ENCODE measurements around the gene AMOTL2. TPM values are rescaled to one million over a fixed set of nuclear protein-coding genes. Genes with fewer than 3 reads are reported as not detected.

The AMOTL2 gene
- total RNA-seq, 1 donor from 2014 or later = not detected

DNA sequence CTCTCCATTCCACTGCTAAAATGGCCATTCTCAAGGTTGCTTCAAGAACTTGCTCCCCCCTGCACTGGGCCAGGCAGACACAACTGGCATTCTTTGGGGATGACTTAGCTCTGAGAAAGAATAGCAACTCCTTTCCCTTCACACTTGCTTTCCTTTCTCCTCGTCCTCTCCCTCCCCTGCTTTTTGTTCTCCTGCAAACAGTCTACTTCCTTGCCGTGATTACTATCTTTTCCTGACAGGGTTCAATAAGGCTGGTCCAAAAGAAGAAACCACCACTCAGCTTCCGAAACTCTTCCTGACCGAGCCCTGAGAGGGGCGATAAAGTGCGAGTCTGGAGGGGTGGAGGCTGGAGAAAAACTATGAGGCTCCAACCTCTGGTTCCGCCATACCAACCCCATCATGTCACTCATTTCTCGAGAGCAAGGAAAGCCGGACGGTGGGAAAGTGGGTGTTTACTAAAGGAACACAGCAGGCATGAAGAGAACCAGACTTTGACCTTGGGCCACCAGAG, 5.0 kb downstream of the AMOTL2 start:
- ATAC-seq (ENCODE audit: low read depth) (no peak), DNase-seq (no peak)
- TF ChIP-seq, protein P1, sequence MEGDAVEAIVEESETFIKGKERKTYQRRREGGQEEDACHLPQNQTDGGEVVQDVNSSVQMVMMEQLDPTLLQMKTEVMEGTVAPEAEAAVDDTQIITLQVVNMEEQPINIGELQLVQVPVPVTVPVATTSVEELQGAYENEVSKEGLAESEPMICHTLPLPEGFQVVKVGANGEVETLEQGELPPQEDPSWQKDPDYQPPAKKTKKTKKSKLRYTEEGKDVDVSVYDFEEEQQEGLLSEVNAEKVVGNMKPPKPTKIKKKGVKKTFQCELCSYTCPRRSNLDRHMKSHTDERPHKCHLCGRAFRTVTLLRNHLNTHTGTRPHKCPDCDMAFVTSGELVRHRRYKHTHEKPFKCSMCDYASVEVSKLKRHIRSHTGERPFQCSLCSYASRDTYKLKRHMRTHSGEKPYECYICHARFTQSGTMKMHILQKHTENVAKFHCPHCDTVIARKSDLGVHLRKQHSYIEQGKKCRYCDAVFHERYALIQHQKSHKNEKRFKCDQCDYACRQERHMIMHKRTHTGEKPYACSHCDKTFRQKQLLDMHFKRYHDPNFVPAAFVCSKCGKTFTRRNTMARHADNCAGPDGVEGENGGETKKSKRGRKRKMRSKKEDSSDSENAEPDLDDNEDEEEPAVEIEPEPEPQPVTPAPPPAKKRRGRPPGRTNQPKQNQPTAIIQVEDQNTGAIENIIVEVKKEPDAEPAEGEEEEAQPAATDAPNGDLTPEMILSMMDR (IDR thresholded peaks at IDR 0.05) = no peak
- POLR2A ChIA-PET = no interaction called here
- CTCF ChIA-PET = no interaction called here
- intact Hi-C loops (cut with micrococcal nuclease) = no loop called here
- H3K4me3 Mint-ChIP-seq = no peak overlapping the region
- peaks cover 31% of the 10 kb centered on the region for H3K27me3 Mint-ChIP-seq
- H3K27ac Mint-ChIP-seq = no peak overlapping the region
- no peaks in the 10 kb centered on the region for H3K9me3 Mint-ChIP-seq
- no peaks in the 10 kb centered on the region for H3K36me3 Mint-ChIP-seq (ENCODE audit: low read depth)
- H3K4me1 Mint-ChIP-seq = peaks cover 8% of the 10 kb centered on the region

DNA sequence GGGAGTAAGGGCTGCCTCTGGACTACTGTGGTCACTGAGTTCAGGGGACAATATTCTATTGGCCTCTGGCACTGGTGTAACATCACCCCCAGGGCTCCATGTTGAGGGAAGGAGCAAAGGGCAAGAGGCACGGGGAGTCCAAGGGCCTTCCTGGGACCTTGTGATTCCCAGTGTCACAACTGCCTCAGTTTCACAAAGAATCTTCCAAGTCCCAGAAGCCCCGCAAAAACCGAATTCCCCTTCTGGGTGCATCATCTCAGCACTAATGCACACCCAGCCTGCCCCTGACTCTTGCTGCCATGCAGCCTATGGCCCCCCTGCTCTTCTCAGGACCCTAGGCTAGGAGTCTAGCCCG, 5.5 kb downstream of the AMOTL2 start:
- no peak for ATAC-seq (ENCODE audit: low read depth)
- intact Hi-C loops (cut with micrococcal nuclease) = no loop called here
- H3K27ac Mint-ChIP-seq = no peak overlapping the region
- no peak for DNase-seq
- H3K9me3 Mint-ChIP-seq = no peaks in the 10 kb centered on the region
- H3K36me3 Mint-ChIP-seq (ENCODE audit: low read depth) = no peaks in the 10 kb centered on the region
- peaks cover 32% of the 10 kb centered on the region for H3K27me3 Mint-ChIP-seq
- peaks cover 9% of the 10 kb centered on the region for H3K4me1 Mint-ChIP-seq
- POLR2A ChIA-PET = no interaction called here
- TF ChIP-seq, protein P1 (IDR thresholded peaks at IDR 0.05) = no peak
- no peak overlapping the region for H3K4me3 Mint-ChIP-seq
- CTCF ChIA-PET = no interaction called here

DNA sequence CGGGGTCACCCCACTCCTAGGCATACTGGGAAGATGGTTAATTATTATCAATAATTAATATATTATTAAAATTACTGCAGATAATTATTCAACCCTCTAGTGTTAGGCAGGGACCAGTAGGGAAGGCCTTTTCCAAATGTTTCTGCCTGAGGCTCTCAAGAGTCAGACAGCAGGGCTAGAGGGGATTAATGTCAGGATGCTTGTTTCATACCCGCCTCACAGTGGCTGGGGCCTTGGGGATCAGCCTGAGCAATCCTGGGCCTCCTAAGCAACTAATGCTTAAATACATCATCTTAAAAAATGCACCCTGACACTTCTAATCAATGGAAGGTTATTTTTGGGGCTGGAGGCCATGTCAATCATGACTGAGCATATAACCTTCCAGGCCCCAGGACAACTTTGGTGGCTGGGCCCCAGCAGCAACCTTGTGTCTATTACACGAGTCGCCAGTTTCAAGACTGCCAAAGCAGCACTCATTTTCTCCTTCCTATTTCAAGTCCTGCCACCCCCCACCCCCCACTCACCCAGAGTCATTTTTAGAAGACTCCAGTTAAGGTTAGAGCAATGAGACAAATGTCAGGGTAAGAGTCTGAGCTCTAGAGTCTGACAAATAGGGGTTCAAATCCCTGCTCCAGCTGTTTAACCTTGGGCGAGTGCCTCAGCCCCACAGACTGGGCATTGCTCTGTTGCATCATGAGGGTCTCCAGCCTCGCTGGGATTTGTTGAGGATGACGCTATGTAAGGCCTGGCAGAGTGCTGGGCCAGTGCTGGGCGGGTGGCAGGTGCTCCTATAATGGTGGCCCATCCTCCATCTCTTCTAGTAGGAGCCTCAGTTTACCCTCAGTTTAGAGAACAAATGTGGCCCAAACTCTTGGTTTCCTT, 6.1 kb downstream of the AMOTL2 start:
- ATAC-seq (ENCODE audit: low read depth) (no peak), DNase-seq (no peak)
- Mint-ChIP-seq H3K4me1 (peaks cover 9% of the 10 kb centered on the region), H3K36me3 (ENCODE audit: low read depth) (no peaks in the 10 kb centered on the region), H3K9me3 (no peaks in the 10 kb centered on the region), H3K27me3 (peaks cover 34% of the 10 kb centered on the region), H3K27ac (no peak overlapping the region), H3K4me3 (no peak overlapping the region)
- TF ChIP-seq, protein P1 (IDR thresholded peaks at IDR 0.05) = no peak
- ChIA-PET CTCF (no interaction called here), POLR2A (no interaction called here)
- intact Hi-C loops (cut with micrococcal nuclease) = no loop called here

DNA sequence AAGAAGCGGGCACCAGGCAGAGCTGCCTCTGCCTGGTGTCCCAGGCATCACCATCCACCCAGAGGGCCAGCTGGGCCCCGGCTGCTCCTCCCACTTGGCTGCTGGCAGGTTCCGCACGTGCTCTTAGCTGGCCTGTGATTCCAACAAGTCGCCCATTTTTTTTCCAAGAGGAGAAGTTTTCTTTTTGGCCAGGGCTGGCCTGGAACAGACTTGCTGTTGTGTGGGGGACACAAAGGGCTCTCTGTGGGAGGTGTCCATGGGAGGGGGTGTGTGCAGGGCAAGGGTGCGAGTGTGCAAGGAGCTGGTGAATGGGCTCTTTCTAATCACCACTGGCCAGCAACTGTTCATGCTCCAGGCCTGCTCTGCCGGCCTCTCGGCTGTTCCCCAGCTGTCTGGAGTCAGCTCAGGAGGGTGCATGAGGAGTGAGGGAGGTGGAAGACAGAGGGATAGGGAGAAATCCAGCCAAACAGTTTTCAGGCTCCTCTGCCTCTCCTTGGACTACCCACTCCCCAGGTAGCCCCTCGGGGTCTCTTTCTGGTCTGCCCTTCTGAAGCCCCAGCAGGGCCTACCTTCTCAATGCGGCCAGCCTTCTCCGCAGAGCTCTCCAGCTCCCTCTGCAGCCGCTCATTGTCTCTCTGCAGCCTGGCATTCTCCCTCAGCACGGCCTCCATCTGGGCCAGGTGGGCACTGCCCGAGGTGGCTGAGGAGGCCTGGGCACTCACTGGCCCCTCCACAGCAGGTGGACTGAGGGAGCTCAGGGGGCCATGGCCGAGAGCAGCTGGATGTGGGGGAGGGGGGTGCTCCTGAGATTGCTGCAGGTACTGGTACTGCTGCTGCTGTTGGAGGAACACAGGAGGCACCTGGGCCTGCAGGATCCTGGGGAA, 7.1 kb downstream of the AMOTL2 start:
- ATAC-seq (ENCODE audit: low read depth) (no peak), DNase-seq (no peak)
- TF ChIP-seq, protein P1 (IDR thresholded peaks at IDR 0.05) = no peak
- peaks cover 32% of the 10 kb centered on the region for H3K27me3 Mint-ChIP-seq
- CTCF ChIA-PET = no interaction called here
- H3K27ac Mint-ChIP-seq = no peak overlapping the region
- intact Hi-C loops (cut with micrococcal nuclease) = no loop called here
- no peaks in the 10 kb centered on the region for H3K36me3 Mint-ChIP-seq (ENCODE audit: low read depth)
- POLR2A ChIA-PET = no interaction called here
- H3K4me1 Mint-ChIP-seq = peaks cover 9% of the 10 kb centered on the region
- no peaks in the 10 kb centered on the region for H3K9me3 Mint-ChIP-seq
- no peak overlapping the region for H3K4me3 Mint-ChIP-seq
